Measurements from ENCODE around the gene SPIN3.
"Not testable (repeated sequence)": the region's sequence is repeated elsewhere in the genome, so short reads cannot be mapped to it uniquely, and the experiment has no call there.

Gene SPIN3

GRCh38 chrX:56995271-56995994 is at the start of gene SPIN3:
Gene SPIN3, minus strand, starts transcription at chrX:56995541. Its CDS starts 594 bp downstream, at chrX:56994947.
- DNase-seq (ENCODE audit: low spot score): no peak

GRCh38 chrX:57044245-57044644 is 48.9 kb upstream of the SPIN3 start:
- DNase-seq (ENCODE audit: low spot score): no peak

GRCh38 chrX:57037265-57037664 is 41.9 kb upstream of the SPIN3 start:
- DNase-seq (ENCODE audit: low spot score): not testable (repeated sequence)

GRCh38 chrX:56994375-56995270 is 718 bp downstream of the SPIN3 start:
- DNase-seq (ENCODE audit: low spot score): no peak

GRCh38 chrX:56987741-56988140 is 7.6 kb downstream of the SPIN3 start:
- DNase-seq (ENCODE audit: low spot score): no peak

- DNase-seq (ENCODE audit: low spot score): no peak
These were observed 9.2 kb downstream of the SPIN3 start for GRCh38 chrX:56986138-56986537.

GRCh38 chrX:56978172-56978571 is 17.2 kb downstream of the SPIN3 start:
- peak; percentile 56 for DNase-seq (ENCODE audit: low spot score)

GRCh38 chrX:56975611-56976010 is 19.7 kb downstream of the SPIN3 start:
- no peak for DNase-seq (ENCODE audit: low spot score)

- DNase-seq (ENCODE audit: low spot score): no peak
These were observed 20.9 kb downstream of the SPIN3 start for GRCh38 chrX:56974408-56974807.

GRCh38 chrX:56969559-56969958 is 25.8 kb downstream of the SPIN3 start:
- DNase-seq (ENCODE audit: low spot score): no peak

- no peak for DNase-seq (ENCODE audit: low spot score)
These were observed 26.4 kb downstream of the SPIN3 start for GRCh38 chrX:56968980-56969379.

- DNase-seq (ENCODE audit: low spot score): no peak
These were observed 32.0 kb downstream of the SPIN3 start for GRCh38 chrX:56963377-56963776.

GRCh38 chrX:56947699-56948098 is 47.6 kb downstream of the SPIN3 start:
- no peak for DNase-seq (ENCODE audit: low spot score)

- not testable (repeated sequence) for DNase-seq (ENCODE audit: low spot score)
These were observed 49.1 kb downstream of the SPIN3 start for GRCh38 chrX:56946201-56946600.

GRCh38 chrX:56945226-56945625 is 50.1 kb downstream of the SPIN3 start:
- DNase-seq (ENCODE audit: low spot score): not testable (repeated sequence)

GRCh38 chrX:56943264-56943663 is 52.1 kb downstream of the SPIN3 start:
- DNase-seq (ENCODE audit: low spot score): no peak

Data from NAMALWA (cell line).